Breast epithelium (tissue), 3 donors: ENCODE measurements around the gene IPO9.

Experiments used
- CTCF ChIP-seq, 3 donors: fragments of 450-650 bp; IDR thresholded peaks; one replicate each; pipeline ENCODE4 v1.5.1; 2016 to 2017; ENCODE audit warnings: antibody characterized with exemption in 3 of 3, mild to moderate bottlenecking in 3 of 3, moderate library complexity in 3 of 3
- POLR2A ChIP-seq: fragments of 450-650 bp; IDR thresholded peaks from one replicate; pipeline ENCODE4 v1.6.1; 2016; ENCODE audit warnings: antibody characterized with exemption, mild to moderate bottlenecking, moderate library complexity
- POLR2AphosphoS5 ChIP-seq, 3 donors: sonication (generic); formaldehyde crosslinking; IDR thresholded peaks; one replicate each; pipeline ENCODE4 v1.6.1; 2017; ENCODE audit warnings: antibody characterized with exemption in 3 of 3

GRCh38 chr1:201899683-201900429, 70.9 kb downstream of the IPO9 start:
- TF ChIP-seq CTCF (IDR thresholded peaks at IDR 0.05) = no peak
- TF ChIP-seq POLR2A = no peak
- no peak for TF ChIP-seq POLR2AphosphoS5 (IDR thresholded peaks at IDR 0.05)
